Retinal pigment epithelial cell (primary cell): ENCODE measurements around the gene CHRNB2.

Experiments
- DNase-seq: peaks from one replicate; pipeline ENCODE4 v3.0.0-alpha.2; 2010; ENCODE audit warnings: low read depth
- H3K4me3 ChIP-seq: 2 replicates; pipeline ENCODE4 v1.5.1; 2011; ENCODE audit warnings: mild to moderate bottlenecking, low read length, control low read depth, moderate library complexity
- CTCF ChIP-seq: conservative IDR thresholded peaks from 2 replicates; pipeline ENCODE4 v1.5.1; 2011; ENCODE audit warnings: low read depth, low read length, control low read depth, inconsistent platforms

The CHRNB2 gene

GRCh38 chr1:154608397-154609270, 41.1 kb downstream of the CHRNB2 start:
- H3K4me3 ChIP-seq: peak overlapping the region; percentile 79
- no peak for TF ChIP-seq CTCF
- DNase-seq: no peak

- H3K4me3 ChIP-seq: no peak overlapping the region
- no peak for DNase-seq
- no peak for TF ChIP-seq CTCF
Observed at GRCh38 chr1:154609398-154610380, 42.1 kb downstream of the CHRNB2 start.

GRCh38 chr1:154611150-154611862, 43.7 kb downstream of the CHRNB2 start:
- no peak for TF ChIP-seq CTCF
- DNase-seq: no peak
- H3K4me3 ChIP-seq: no peak overlapping the region

- DNase-seq: no peak
- no peak overlapping the region for H3K4me3 ChIP-seq
- TF ChIP-seq CTCF: peak; percentile 7
Observed at GRCh38 chr1:154614247-154614646, 46.7 kb downstream of the CHRNB2 start.

- DNase-seq: no peak
- no peak overlapping the region for H3K4me3 ChIP-seq
- no peak for TF ChIP-seq CTCF
Observed at GRCh38 chr1:154614901-154615300, 47.3 kb downstream of the CHRNB2 start.

- no peak for TF ChIP-seq CTCF
- no peak for DNase-seq
- no peak overlapping the region for H3K4me3 ChIP-seq
Observed at GRCh38 chr1:154615411-154615810, 47.8 kb downstream of the CHRNB2 start.
